Breast epithelium (tissue), 3 donors: Measurements from ENCODE around the gene VEPH1.

ENCODE experiments used
- CTCF ChIP-seq, 3 donors: fragments of 450-650 bp; IDR thresholded peaks; one replicate each; pipeline ENCODE4 v1.5.1; 2016 to 2017; ENCODE audit warnings: antibody characterized with exemption in 3 of 3, mild to moderate bottlenecking in 3 of 3, moderate library complexity in 3 of 3
- POLR2A ChIP-seq: fragments of 450-650 bp; IDR thresholded peaks from one replicate; pipeline ENCODE4 v1.6.1; 2016; ENCODE audit warnings: antibody characterized with exemption, mild to moderate bottlenecking, moderate library complexity

DNA sequence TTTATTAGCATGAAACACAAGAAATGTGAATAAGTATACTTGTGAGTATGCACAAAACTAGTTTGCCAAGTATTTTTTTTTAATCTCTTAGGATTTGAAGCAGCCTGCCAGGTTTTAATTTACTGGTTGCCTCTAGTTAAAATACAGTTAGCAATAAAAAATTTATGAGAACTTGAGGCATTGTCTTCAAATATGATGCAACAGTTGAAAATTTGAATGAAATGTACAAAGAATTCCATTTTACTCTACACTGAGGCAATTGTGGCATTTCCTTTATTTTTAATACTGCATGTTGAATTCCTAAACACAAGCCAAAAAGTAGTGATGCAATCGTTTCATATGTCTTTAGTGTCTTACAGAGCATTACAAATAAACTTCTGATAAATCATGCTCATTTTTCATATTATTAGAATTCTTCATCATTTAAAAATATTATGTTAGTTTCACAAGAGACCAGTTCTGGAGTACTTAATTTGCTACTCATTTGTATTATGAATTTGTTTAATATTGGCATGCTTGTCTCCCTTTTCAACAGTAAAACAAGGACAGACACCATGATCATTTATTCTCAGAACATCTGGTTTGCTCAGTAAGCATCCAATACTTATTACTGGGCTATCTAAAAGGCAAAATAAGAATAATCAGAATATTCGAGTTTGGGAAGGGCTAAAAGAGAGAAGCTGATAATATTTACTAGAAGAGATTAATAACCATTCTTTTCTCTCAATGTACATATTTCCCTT, 191.4 kb downstream of the VEPH1 start:
- no peak for TF ChIP-seq CTCF (IDR thresholded peaks at IDR 0.05)
- no peak for TF ChIP-seq POLR2A
